CD14-positive monocyte (primary cell): ENCODE data around the gene GPR25. TPM values are rescaled to one million over a fixed set of nuclear protein-coding genes. Genes with fewer than 3 reads are reported as not detected.
A peak's percentile ranks its signal among the peaks of the same experiment; 100 is the strongest.

Source experiments
- DNase-seq, 3 donors: peaks; one replicate each; pipeline ENCODE4 v3.0.0-alpha.2; 2011 to 2022
- H2AFZ ChIP-seq: 2 replicates; pipeline ENCODE4 v1.6.0; 2012; ENCODE audit warnings: mild to moderate bottlenecking, low read depth, low read length, inconsistent platforms; ENCODE audit not compliant: insufficient read depth, poor library complexity, severe bottlenecking
- H3K27ac ChIP-seq, 2 donors: 1 replicate in 1 of 2; 2 replicates in 1 of 2; pipeline ENCODE4 v1.5.1; 2012 to 2013; ENCODE audit warnings: low read length in 2 of 2, control low read depth in 1 of 2, inconsistent platforms in 1 of 2, low read depth in 1 of 2, mild to moderate bottlenecking in 1 of 2
- H3K27me3 ChIP-seq, 2 donors: one replicate each; pipeline versions ENCODE4 v1.6.0 to v1.6.1; 2011 to 2013; ENCODE audit warnings: low read length in 2 of 2; ENCODE audit not compliant: control insufficient read depth in 2 of 2, insufficient read depth in 2 of 2
- H3K36me3 ChIP-seq, 2 donors: replicated peaks in 1 of 2; 1 replicate in 1 of 2; 2 replicates in 1 of 2; pipeline versions ENCODE4 v1.5.1 to v1.6.1; 2012 to 2013; ENCODE audit warnings: low read length in 2 of 2, control low read depth in 1 of 2, inconsistent platforms in 1 of 2, mild to moderate bottlenecking in 1 of 2; ENCODE audit not compliant: insufficient read depth in 2 of 2, control insufficient read depth in 1 of 2
- H3K4me1 ChIP-seq, 2 donors: 1 replicate in 1 of 2; 2 replicates in 1 of 2; pipeline versions ENCODE4 v1.5.1 to v1.6.1; 2012 to 2013; ENCODE audit warnings: low read length in 2 of 2, control low read depth in 1 of 2, inconsistent platforms in 1 of 2, mild to moderate bottlenecking in 1 of 2, moderate library complexity in 1 of 2; ENCODE audit not compliant: insufficient read depth in 2 of 2, control insufficient read depth in 1 of 2
- H3K4me2 ChIP-seq: replicated peaks from 2 replicates; pipeline ENCODE3; 2012; ENCODE audit warnings: low read length, moderate library complexity, mild to moderate bottlenecking; ENCODE audit not compliant: poor library complexity, severe bottlenecking; ENCODE audit errors: extremely low read depth
- H3K4me3 ChIP-seq, 3 experiments: fragments of 200-600 bp in 1 of 3; sonication (generic) in 1 of 3; replicated peaks in 1 of 3; 1 replicate in 2 of 3; 2 replicates in 1 of 3; pipeline ENCODE4 v1.5.1; 2011 to 2013; ENCODE audit warnings: low read length in 3 of 3, mild to moderate bottlenecking in 3 of 3, control low read depth in 2 of 3, low read depth in 2 of 3, inconsistent platforms in 1 of 3, moderate library complexity in 1 of 3
- H3K79me2 ChIP-seq: 2 replicates; pipeline ENCODE4 v1.6.0; 2012; ENCODE audit warnings: mild to moderate bottlenecking, control low read depth, inconsistent platforms, low read length, moderate library complexity; ENCODE audit not compliant: insufficient read depth
- H3K9ac ChIP-seq: 2 replicates; pipeline ENCODE4 v1.6.0; 2017; ENCODE audit warnings: low read length, mild to moderate bottlenecking; ENCODE audit not compliant: insufficient read depth, poor library complexity, severe bottlenecking
- H3K9me3 ChIP-seq, 2 donors: replicated peaks in 1 of 2; 1 replicate in 1 of 2; 2 replicates in 1 of 2; pipeline versions ENCODE4 v1.5.1 to v1.6.1; 2012 to 2013; ENCODE audit warnings: low read length in 2 of 2, control low read depth in 1 of 2; ENCODE audit not compliant: control insufficient read depth in 1 of 2, insufficient read depth in 1 of 2
- H4K20me1 ChIP-seq: 2 replicates; pipeline ENCODE4 v1.6.0; 2012; ENCODE audit warnings: mild to moderate bottlenecking, low read length, control low read depth, moderate library complexity; ENCODE audit not compliant: insufficient read depth
- H3K27ac Mint-ChIP-seq, 7 donors: one replicate each; pipeline ENCODE4 v1.8.0; 2020; ENCODE audit warnings: mild to moderate bottlenecking in 7 of 7, mixed read lengths in 7 of 7, moderate library complexity in 6 of 7, inconsistent platforms in 2 of 7
- H3K27me3 Mint-ChIP-seq, 3 donors: one replicate each; pipeline ENCODE4 v1.8.0; 2021 to 2022; ENCODE audit warnings: low read depth in 3 of 3, mild to moderate bottlenecking in 3 of 3, mixed read lengths in 3 of 3, moderate library complexity in 3 of 3, inconsistent platforms in 1 of 3
- H3K36me3 Mint-ChIP-seq, 2 donors: one replicate each; pipeline ENCODE4 v1.8.0; 2020; ENCODE audit warnings: mixed read lengths in 2 of 2, inconsistent platforms in 1 of 2, mild to moderate bottlenecking in 1 of 2
- H3K4me1 Mint-ChIP-seq: one replicate; pipeline ENCODE4 v1.8.0; 2020; ENCODE audit warnings: mild to moderate bottlenecking, mixed read lengths
- H3K4me3 Mint-ChIP-seq, 2 donors: one replicate each; pipeline ENCODE4 v1.8.0; 2020; ENCODE audit warnings: mild to moderate bottlenecking in 2 of 2, mixed read lengths in 2 of 2, moderate library complexity in 1 of 2
- H3K9me3 Mint-ChIP-seq, 7 donors: one replicate each; pipeline ENCODE4 v1.8.0; 2020 to 2022; ENCODE audit warnings: mixed read lengths in 7 of 7, mild to moderate bottlenecking in 6 of 7, moderate library complexity in 6 of 7, inconsistent platforms in 2 of 7
- CTCF ChIP-seq: fragments of 200-600 bp; IDR thresholded peaks from one replicate; pipeline ENCODE4 v1.8.0; 2022; ENCODE audit warnings: antibody characterized with exemption, mild to moderate bottlenecking
- WGBS: methylation state at CpG from one replicate; pipeline ENCODE4 v1.1.5; 2013; ENCODE audit warnings: missing lambda C conversion rate; ENCODE audit not compliant: insufficient coverage; 5-methylcytosine and 5-hydroxymethylcytosine counted together
- intact Hi-C, 2 donors: fragments of 100-400 bp; cut with micrococcal nuclease; formaldehyde crosslinking; loops; one replicate each; pipeline versions ENCODE4 v1.15.0 to v1.15.1; 2023
- polyA plus RNA-seq, 3 donors: library from polyadenylated mRNA; depleted of rRNA in 1 of 3; unstranded in 2 of 3; stranded (reverse) in 1 of 3; fragments of 300-500 nt in 2 of 3; fragments of >200 nt in 1 of 3; fragmentation: Illumina TruSeq in 2 of 3; gene quantifications; 1 replicate in 2 of 3; 2 replicates in 1 of 3; pipeline ENCODE4 v1.2.3, GENCODE V29; 2012 to 2021

Gene GPR25
- polyA plus RNA-seq, 3 donors: 0.13 TPM; not detected in 2

- 100% methylated on average over 1 of the region's 2 CpGs for WGBS
- no peak overlapping the region for H3K4me2 ChIP-seq
- no peaks in the 10 kb centered on the region for H3K79me2 ChIP-seq
- no peaks in the 10 kb centered on the region for H3K9me3 ChIP-seq
- Mint-ChIP-seq H3K27ac (no peak overlapping the region), H3K4me1 (peaks cover 46% of the 10 kb centered on the region), H3K9me3 (peaks cover 0 to 10% (median 0%) of the 10 kb centered on the region in 7 donors), H3K27me3 (peaks cover 19 to 35% (median 23%) of the 10 kb centered on the region in 3 donors), H3K36me3 (no peaks in the 10 kb centered on the region), H3K4me3 (no peak overlapping the region)
- H3K36me3 ChIP-seq: no peaks in the 10 kb centered on the region
- no peaks in the 10 kb centered on the region for H4K20me1 ChIP-seq
- intact Hi-C loops: no loop called here
- no peak overlapping the region for H3K4me3 ChIP-seq
- no peak overlapping the region for H3K9ac ChIP-seq
- H3K27ac ChIP-seq: no peak overlapping the region
- TF ChIP-seq CTCF: no peak
- peaks cover 36 to 40% of the 10 kb centered on the region in 2 donors for H3K4me1 ChIP-seq
- H3K27me3 ChIP-seq: peaks cover 2 to 17% of the 10 kb centered on the region in 2 donors
- H2AFZ ChIP-seq: no peak overlapping the region
- DNase-seq: no peak
Observed at GRCh38 chr1:200889571-200889970, 16.8 kb downstream of the GPR25 start.

- H3K27me3 ChIP-seq: peaks cover 2 to 17% of the 10 kb centered on the region in 2 donors
- no peaks in the 10 kb centered on the region for H3K9me3 ChIP-seq
- 76% methylated on average over 4 of the region's 15 CpGs for WGBS
- peaks cover 36 to 40% of the 10 kb centered on the region in 2 donors for H3K4me1 ChIP-seq
- Mint-ChIP-seq H3K9me3 (peaks cover 0 to 10% (median 0%) of the 10 kb centered on the region in 7 donors), H3K4me3 (peak overlapping the region in 1 of 2 donors; percentile 89), H3K27me3 (peaks cover 19 to 38% (median 23%) of the 10 kb centered on the region in 3 donors), H3K4me1 (peaks cover 46% of the 10 kb centered on the region), H3K27ac (no peak overlapping the region), H3K36me3 (no peaks in the 10 kb centered on the region)
- DNase-seq: no peak
- no peaks in the 10 kb centered on the region for H4K20me1 ChIP-seq
- H3K36me3 ChIP-seq: no peaks in the 10 kb centered on the region
- intact Hi-C loops: no loop called here
- H3K4me3 ChIP-seq: no peak overlapping the region
- TF ChIP-seq CTCF: no peak
- H2AFZ ChIP-seq: no peak overlapping the region
- H3K27ac ChIP-seq: no peak overlapping the region
- no peak overlapping the region for H3K4me2 ChIP-seq
- no peaks in the 10 kb centered on the region for H3K79me2 ChIP-seq
- H3K9ac ChIP-seq: no peak overlapping the region
Observed at GRCh38 chr1:200890027-200890426, 17.2 kb downstream of the GPR25 start.
